ENCODE results near the gene CFAP20.
"Not testable (repeated sequence)": the region's sequence is repeated elsewhere in the genome, so short reads cannot be mapped to it uniquely, and the experiment has no call there.

The CFAP20 gene

GRCh38 chr16:58084635-58085034, 44.5 kb downstream of the CFAP20 start:
- H3K79me1 ChIP-seq (replicated peaks; ENCODE audit: low read length, poor library complexity, severe bottlenecking), result no peaks in the 10 kb centered on the region

GRCh38 chr16:58082381-58082780, 46.8 kb downstream of the CFAP20 start:
- Histone ChIP-seq H2AFZ (ENCODE audit: low read depth, low read length) (no peak overlapping the region), H2BK12ac (ENCODE audit: low read length in 2 of 2) (no peak overlapping the region), H3K9me3 (ENCODE audit: control insufficient read depth, low read length) (no peaks in the 10 kb centered on the region), H4K91ac (ENCODE audit: low read length) (no peak overlapping the region), H3K18ac (ENCODE audit: low read depth in 1 of 2, low read length in 2 of 2) (no peak overlapping the region), H2BK15ac (ENCODE audit: low read depth, poor library complexity, severe bottlenecking) (no peak overlapping the region), H3K23ac (ENCODE audit: low read length in 2 of 2) (no peak overlapping the region), H3K36me3 (ENCODE audit: control insufficient read depth in 1 of 2, insufficient read depth in 2 of 2, low read depth in 1 of 2, low read length in 2 of 2) (no peaks in the 10 kb centered on the region), H4K8ac (ENCODE audit: low read length) (no peak overlapping the region), H3K79me1 (replicated peaks; ENCODE audit: low read length, poor library complexity, severe bottlenecking) (no peaks in the 10 kb centered on the region), H3K27ac (ENCODE audit: low read length, poor library complexity, severe bottlenecking) (no peak overlapping the region), H2AK5ac (ENCODE audit: low read length, severe bottlenecking) (no peak overlapping the region), H2BK5ac (ENCODE audit: low read depth, low read length, poor library complexity, severe bottlenecking) (no peak overlapping the region), H3K4me3 (ENCODE audit: insufficient read depth in 1 of 2, low read depth in 1 of 2, low read length in 2 of 2) (no peak overlapping the region), H3K9ac (ENCODE audit: low read length) (no peak overlapping the region), H3K4me1 (ENCODE audit: control insufficient read depth, insufficient read depth, low read depth, low read length) (no peaks in the 10 kb centered on the region), H3K4ac (ENCODE audit: low read depth in 1 of 2, low read length in 2 of 2) (no peak overlapping the region), H3K27me3 (ENCODE audit: control insufficient read depth in 1 of 2, insufficient read depth in 1 of 2, low read length in 2 of 2) (peaks cover 9 to 11% of the 10 kb centered on the region in 2 experiments), H2BK120ac (ENCODE audit: low read depth, low read length) (no peak overlapping the region), H3K4me2 (ENCODE audit: low read length, poor library complexity, severe bottlenecking) (no peak overlapping the region), H3K14ac (ENCODE audit: low read length in 2 of 2) (no peak overlapping the region)
- DNase-seq, result no peak

More at GRCh38 chr16:58084635-58085034, 44.5 kb downstream of the CFAP20 start:
- no peak overlapping the region for H3K27ac ChIP-seq (ENCODE audit: low read length, poor library complexity, severe bottlenecking)
- peaks cover 3% of the 10 kb centered on the region for H3K4me1 ChIP-seq (ENCODE audit: control insufficient read depth, insufficient read depth, low read depth, low read length)
- H2BK120ac ChIP-seq (ENCODE audit: low read depth, low read length), result no peak overlapping the region
- H3K4ac ChIP-seq (ENCODE audit: low read depth in 1 of 2, low read length in 2 of 2), result no peak overlapping the region
- DNase-seq, result no peak
- no peak overlapping the region for H2BK12ac ChIP-seq (ENCODE audit: low read length in 2 of 2)
- H2AK5ac ChIP-seq (ENCODE audit: low read length, severe bottlenecking), result no peak overlapping the region
- H3K36me3 ChIP-seq (ENCODE audit: control insufficient read depth in 1 of 2, insufficient read depth in 2 of 2, low read depth in 1 of 2, low read length in 2 of 2), result no peaks in the 10 kb centered on the region
- no peak overlapping the region for H3K9ac ChIP-seq (ENCODE audit: low read length)
- no peaks in the 10 kb centered on the region for H3K9me3 ChIP-seq (ENCODE audit: control insufficient read depth, low read length)
- no peak overlapping the region for H3K4me2 ChIP-seq (ENCODE audit: low read length, poor library complexity, severe bottlenecking)
- WGBS, result 87% methylated on average over 6 of the region's 6 CpGs
- peaks cover 6 to 10% of the 10 kb centered on the region in 2 experiments for H3K27me3 ChIP-seq (ENCODE audit: control insufficient read depth in 1 of 2, insufficient read depth in 1 of 2, low read length in 2 of 2)
- no peak overlapping the region for H2BK15ac ChIP-seq (ENCODE audit: low read depth, poor library complexity, severe bottlenecking)
- no peak overlapping the region for H3K4me3 ChIP-seq (ENCODE audit: insufficient read depth in 1 of 2, low read depth in 1 of 2, low read length in 2 of 2)
- H4K8ac ChIP-seq (ENCODE audit: low read length), result no peak overlapping the region
- no peak overlapping the region for H3K18ac ChIP-seq (ENCODE audit: low read depth in 1 of 2, low read length in 2 of 2)
- no peak overlapping the region for H3K23ac ChIP-seq (ENCODE audit: low read length in 2 of 2)
- H4K91ac ChIP-seq (ENCODE audit: low read length), result no peak overlapping the region
- no peak overlapping the region for H2BK5ac ChIP-seq (ENCODE audit: low read depth, low read length, poor library complexity, severe bottlenecking)
- H2AFZ ChIP-seq (ENCODE audit: low read depth, low read length), result no peak overlapping the region
- H3K14ac ChIP-seq (ENCODE audit: low read length in 2 of 2), result no peak overlapping the region

- H4K8ac ChIP-seq (ENCODE audit: low read length); H2AFZ ChIP-seq (ENCODE audit: low read depth, low read length); H3K14ac ChIP-seq (ENCODE audit: low read length in 2 of 2); H3K9me3 ChIP-seq (ENCODE audit: control insufficient read depth, low read length); H3K36me3 ChIP-seq (ENCODE audit: control insufficient read depth in 1 of 2, insufficient read depth in 2 of 2, low read depth in 1 of 2, low read length in 2 of 2); H3K4me3 ChIP-seq (ENCODE audit: insufficient read depth in 1 of 2, low read depth in 1 of 2, low read length in 2 of 2); H2BK15ac ChIP-seq (ENCODE audit: low read depth, poor library complexity, severe bottlenecking); DNase-seq; H3K4ac ChIP-seq (ENCODE audit: low read depth in 1 of 2, low read length in 2 of 2); H3K18ac ChIP-seq (ENCODE audit: low read depth in 1 of 2, low read length in 2 of 2); H3K4me2 ChIP-seq (ENCODE audit: low read length, poor library complexity, severe bottlenecking); H3K27ac ChIP-seq (ENCODE audit: low read length, poor library complexity, severe bottlenecking); H3K79me1 ChIP-seq (replicated peaks; ENCODE audit: low read length, poor library complexity, severe bottlenecking); H4K91ac ChIP-seq (ENCODE audit: low read length); H2BK5ac ChIP-seq (ENCODE audit: low read depth, low read length, poor library complexity, severe bottlenecking); H2BK12ac ChIP-seq (ENCODE audit: low read length in 2 of 2); H3K4me1 ChIP-seq (ENCODE audit: control insufficient read depth, insufficient read depth, low read depth, low read length); H3K9ac ChIP-seq (ENCODE audit: low read length); H3K23ac ChIP-seq (ENCODE audit: low read length in 2 of 2); H2BK120ac ChIP-seq (ENCODE audit: low read depth, low read length); H2AK5ac ChIP-seq (ENCODE audit: low read length, severe bottlenecking): not testable (repeated sequence)
- 85% methylated on average over 5 of the region's 5 CpGs for WGBS
- H3K27me3 ChIP-seq (ENCODE audit: control insufficient read depth in 1 of 2, insufficient read depth in 1 of 2, low read length in 2 of 2), result peaks cover 9 to 11% of the 10 kb centered on the region in 2 experiments
These were observed 48.5 kb downstream of the CFAP20 start for GRCh38 chr16:58080657-58081056.

- Histone ChIP-seq H3K9ac (ENCODE audit: low read length) (no peak overlapping the region), H3K18ac (ENCODE audit: low read depth in 1 of 2, low read length in 2 of 2) (no peak overlapping the region), H3K79me1 (replicated peaks; ENCODE audit: low read length, poor library complexity, severe bottlenecking) (no peaks in the 10 kb centered on the region), H3K4me2 (ENCODE audit: low read length, poor library complexity, severe bottlenecking) (no peak overlapping the region), H3K14ac (ENCODE audit: low read length in 2 of 2) (no peak overlapping the region), H3K4me1 (ENCODE audit: control insufficient read depth, insufficient read depth, low read depth, low read length) (no peaks in the 10 kb centered on the region), H3K27me3 (ENCODE audit: control insufficient read depth in 1 of 2, insufficient read depth in 1 of 2, low read length in 2 of 2) (peaks cover 3 to 4% of the 10 kb centered on the region in 2 experiments), H2AFZ (ENCODE audit: low read depth, low read length) (no peak overlapping the region), H2BK15ac (ENCODE audit: low read depth, poor library complexity, severe bottlenecking) (no peak overlapping the region), H3K9me3 (ENCODE audit: control insufficient read depth, low read length) (peaks cover 7% of the 10 kb centered on the region), H2AK5ac (ENCODE audit: low read length, severe bottlenecking) (no peak overlapping the region), H3K27ac (ENCODE audit: low read length, poor library complexity, severe bottlenecking) (no peak overlapping the region), H4K8ac (ENCODE audit: low read length) (no peak overlapping the region), H3K23ac (ENCODE audit: low read length in 2 of 2) (no peak overlapping the region), H2BK5ac (ENCODE audit: low read depth, low read length, poor library complexity, severe bottlenecking) (no peak overlapping the region), H2BK120ac (ENCODE audit: low read depth, low read length) (no peak overlapping the region), H3K36me3 (ENCODE audit: control insufficient read depth in 1 of 2, insufficient read depth in 2 of 2, low read depth in 1 of 2, low read length in 2 of 2) (no peaks in the 10 kb centered on the region), H2BK12ac (ENCODE audit: low read length in 2 of 2) (no peak overlapping the region), H3K4ac (ENCODE audit: low read depth in 1 of 2, low read length in 2 of 2) (no peak overlapping the region), H3K4me3 (ENCODE audit: insufficient read depth in 1 of 2, low read depth in 1 of 2, low read length in 2 of 2) (no peak overlapping the region), H4K91ac (ENCODE audit: low read length) (no peak overlapping the region)
- 81% methylated on average over 7 of the region's 8 CpGs for WGBS
- DNase-seq, result no peak
These were observed 51.4 kb downstream of the CFAP20 start for GRCh38 chr16:58077796-58078195.
